HG03135 (cell line): ENCODE results near the gene FBXO48.
"Not testable (repeated sequence)": the region's sequence is repeated elsewhere in the genome, so short reads cannot be mapped to it uniquely, and the experiment has no call there.

Experiments used
- ATAC-seq: cut with Tn5 transposase; IDR thresholded peaks from one replicate; pipeline ENCODE4 v1.9.1; 2021; ENCODE audit warnings: mild to moderate bottlenecking, moderate library complexity; ENCODE audit not compliant: unreplicated experiment

Gene FBXO48

GRCh38 chr2:68467077-68467960 lies at the start of gene FBXO48, which contains the start of gene APLF:
Gene FBXO48, minus strand, starts transcription at chr2:68467294. Its CDS starts 2,149 bp downstream, at chr2:68465145.
Gene APLF, plus strand, starts transcription at chr2:68467585. Its CDS starts 147 bp downstream, at chr2:68467732.
- ATAC-seq = peak; percentile 93

- no peak for ATAC-seq
Measured at GRCh38 chr2:68516051-68516955, 49.2 kb upstream of the FBXO48 start.

- ATAC-seq = no peak
Measured at GRCh38 chr2:68514316-68514929, 47.3 kb upstream of the FBXO48 start.

- ATAC-seq = no peak
Measured at GRCh38 chr2:68512966-68513365, 45.9 kb upstream of the FBXO48 start.

GRCh38 chr2:68512326-68512725 lies 45.2 kb upstream of the FBXO48 start:
- no peak for ATAC-seq

- ATAC-seq = no peak
Measured at GRCh38 chr2:68506170-68506569, 39.1 kb upstream of the FBXO48 start.

GRCh38 chr2:68505603-68506159 lies 38.6 kb upstream of the FBXO48 start:
- ATAC-seq = no peak

GRCh38 chr2:68501768-68502167 lies 34.7 kb upstream of the FBXO48 start:
- ATAC-seq = no peak

- ATAC-seq = no peak
Measured at GRCh38 chr2:68500649-68501048, 33.6 kb upstream of the FBXO48 start.

- ATAC-seq = no peak
Measured at GRCh38 chr2:68499133-68499532, 32.0 kb upstream of the FBXO48 start.

GRCh38 chr2:68491582-68491981 lies 24.5 kb upstream of the FBXO48 start:
- ATAC-seq = no peak

- ATAC-seq = no peak
Measured at GRCh38 chr2:68489282-68489681, 22.2 kb upstream of the FBXO48 start.

- not testable (repeated sequence) for ATAC-seq
Measured at GRCh38 chr2:68488605-68489004, 21.5 kb upstream of the FBXO48 start.

- no peak for ATAC-seq
Measured at GRCh38 chr2:68487773-68488355, 20.8 kb upstream of the FBXO48 start.

GRCh38 chr2:68483011-68483410 lies 15.9 kb upstream of the FBXO48 start:
- ATAC-seq = no peak

- no peak for ATAC-seq
Measured at GRCh38 chr2:68482296-68482820, 15.3 kb upstream of the FBXO48 start.

- ATAC-seq = no peak
Measured at GRCh38 chr2:68478688-68479087, 11.6 kb upstream of the FBXO48 start.

- ATAC-seq = no peak
Measured at GRCh38 chr2:68476454-68476853, 9.4 kb upstream of the FBXO48 start.

GRCh38 chr2:68475576-68475975 lies 8.5 kb upstream of the FBXO48 start:
- ATAC-seq = no peak

GRCh38 chr2:68475110-68475509 lies 8.0 kb upstream of the FBXO48 start:
- no peak for ATAC-seq
